Endothelial cell of umbilical vein (primary cell): ENCODE measurements around the gene SH3BGRL. TPM values are rescaled to one million over a fixed set of nuclear protein-coding genes. Genes with fewer than 3 reads are reported as not detected.

ENCODE experiments used
- BruUV-seq: library from RNA; stranded (reverse); fragments of 400-500 nt; replicated peaks from 2 replicates; lab custom pipeline; 2021; lab: Mats Ljungman, UMichigan
- CTCF ChIA-PET: fragments of 300-600, 350-600 bp; sonication (Branson Sonifier 250); formaldehyde crosslinking; loops from one replicate; lab custom pipeline; 2021; ENCODE audit warnings: antibody characterized with exemption, inconsistent platforms; lab: Charles Lee
- POLR2A ChIA-PET: fragments of 300-600, 350-600 bp; sonication (Branson Sonifier 250); formaldehyde crosslinking; loops from one replicate; lab custom pipeline; 2021; ENCODE audit warnings: antibody characterized with exemption, inconsistent platforms; lab: Charles Lee
- DNase-seq: peaks from one replicate; pipeline ENCODE4 v3.0.0-alpha.2; 2011; ENCODE audit warnings: low read depth, low spot score
- FAIRE-seq: peaks from 2 replicates; lab custom pipeline; 2011; peaks lifted over from hg19 to GRCh38; lab: Jason Lieb, UNC
- H2AFZ ChIP-seq: 2 replicates; pipeline ENCODE4 v1.6.0; 2012; ENCODE audit warnings: low read depth, low read length, control low read depth, inconsistent platforms
- H3K27ac ChIP-seq: 2 replicates; pipeline ENCODE4 v1.5.1; 2011; ENCODE audit warnings: low read depth, mild to moderate bottlenecking, control low read depth, low read length, moderate library complexity; ENCODE audit not compliant: insufficient read depth
- H3K27me3 ChIP-seq, 2 experiments: 2 replicates each; pipeline versions ENCODE4 v1.6.0 to v1.6.1; 2011; ENCODE audit warnings: low read length in 2 of 2, mixed read lengths in 1 of 2; ENCODE audit not compliant: control insufficient read depth in 2 of 2, insufficient read depth in 2 of 2
- H3K36me3 ChIP-seq, 2 experiments: 2 replicates in 1 of 2; 3 replicates in 1 of 2; pipeline ENCODE4 v1.5.1; 2011; ENCODE audit warnings: low read length in 2 of 2, mild to moderate bottlenecking in 1 of 2, moderate library complexity in 1 of 2; ENCODE audit not compliant: control insufficient read depth in 2 of 2, insufficient read depth in 2 of 2; ENCODE audit errors: extremely low read depth in 1 of 2
- H3K4me1 ChIP-seq: 3 replicates; pipeline ENCODE4 v1.5.1; 2011; ENCODE audit warnings: mild to moderate bottlenecking, low read length; ENCODE audit not compliant: control insufficient read depth, insufficient read depth; ENCODE audit errors: extremely low read depth
- H3K4me2 ChIP-seq: 2 replicates; pipeline ENCODE4 v1.6.1; 2011; ENCODE audit warnings: low read length, control low read depth, mixed read lengths; ENCODE audit not compliant: insufficient read depth
- H3K4me3 ChIP-seq, 3 experiments: fragments of 200-600 bp in 1 of 3; sonication (generic), shearing (Covaris generic) in 1 of 3; replicated peaks in 1 of 3; 2 replicates each; pipeline ENCODE4 v1.5.1; 2011 to 2016; ENCODE audit warnings: control low read depth in 3 of 3, low read length in 3 of 3, mild to moderate bottlenecking in 2 of 3, inconsistent platforms in 1 of 3, low read depth in 1 of 3, moderate library complexity in 1 of 3; ENCODE audit not compliant: insufficient read depth in 1 of 3
- H3K79me2 ChIP-seq: 2 replicates; pipeline ENCODE4 v1.6.0; 2012; ENCODE audit warnings: low read length, inconsistent platforms; ENCODE audit not compliant: control insufficient read depth, insufficient read depth
- H3K9ac ChIP-seq: replicated peaks from 2 replicates; pipeline ENCODE3; 2011; ENCODE audit warnings: low read length, control low read depth; ENCODE audit not compliant: insufficient read depth; ENCODE audit errors: extremely low read depth
- H3K9me1 ChIP-seq: replicated peaks from 3 replicates; pipeline ENCODE4 v1.6.0; 2011; ENCODE audit warnings: mild to moderate bottlenecking, low read length; ENCODE audit not compliant: control insufficient read depth, insufficient read depth; ENCODE audit errors: extremely low read depth
- H3K9me3 ChIP-seq: replicated peaks from 2 replicates; pipeline ENCODE4 v1.5.1; 2012; ENCODE audit warnings: low read length, inconsistent platforms; ENCODE audit not compliant: control insufficient read depth, insufficient read depth
- H4K20me1 ChIP-seq: replicated peaks from 2 replicates; pipeline ENCODE3; 2011; ENCODE audit warnings: mild to moderate bottlenecking, low read length; ENCODE audit not compliant: control insufficient read depth, insufficient read depth; ENCODE audit errors: extremely low read depth
- CTCF ChIP-seq, 2 donors: IDR thresholded peaks; 1 replicate in 1 of 2; 2 replicates in 1 of 2; pipeline ENCODE4 v1.5.1; 2011; ENCODE audit warnings: low read length in 2 of 2, mild to moderate bottlenecking in 2 of 2, moderate library complexity in 2 of 2, control low read depth in 1 of 2, inconsistent platforms in 1 of 2, low read depth in 1 of 2; ENCODE audit not compliant: insufficient read depth in 1 of 2; ENCODE audit errors: extremely low read depth in 1 of 2
- EZH2 ChIP-seq: IDR thresholded peaks from 2 replicates; pipeline ENCODE4 v1.6.1; 2012; ENCODE audit warnings: borderline replicate concordance, low read depth, mild to moderate bottlenecking, moderate library complexity, low read length, inconsistent platforms; ENCODE audit not compliant: severe bottlenecking
- FOS ChIP-seq: IDR thresholded peaks from 2 replicates; pipeline ENCODE4 v1.6.1; 2011; ENCODE audit warnings: mild to moderate bottlenecking, low read length, moderate library complexity, borderline replicate concordance; ENCODE audit not compliant: insufficient read depth
- GATA2 ChIP-seq: IDR thresholded peaks from 2 replicates; pipeline ENCODE4 v1.7.0; 2011; ENCODE audit warnings: low read depth, mild to moderate bottlenecking, moderate library complexity, mixed read lengths, low read length; ENCODE audit not compliant: insufficient read length, insufficient read depth
- JUN ChIP-seq: IDR thresholded peaks from 2 replicates; pipeline ENCODE4 v1.6.1; 2011; ENCODE audit warnings: borderline replicate concordance, low read depth; ENCODE audit not compliant: insufficient read length, insufficient read depth
- MYC ChIP-seq: IDR thresholded peaks from one replicate; pipeline ENCODE4 v1.6.1; 2011; ENCODE audit warnings: mild to moderate bottlenecking, low read depth, low read length
- POLR2A ChIP-seq: IDR thresholded peaks from 2 replicates; pipeline ENCODE4 v1.6.1; 2012; ENCODE audit warnings: low read depth, mild to moderate bottlenecking, control low read depth, low read length
- POLR2AphosphoS5 ChIP-seq: IDR thresholded peaks from 2 replicates; pipeline ENCODE4 v1.6.1; 2012; ENCODE audit warnings: low read depth, mild to moderate bottlenecking, control low read depth, low read length, moderate library complexity; ENCODE audit not compliant: insufficient read depth
- dilution Hi-C: fragments of 300-500 bp; cut with MboI; formaldehyde crosslinking; loops from one replicate; pipeline ENCODE4 v1.15.0; 2019; ENCODE audit warnings: low sequenced_read_pairs; ENCODE audit not compliant: extremely low pct_ligation_motif_present
- intact Hi-C: fragments of 100-400 bp; cut with micrococcal nuclease; formaldehyde crosslinking; loops from one replicate; pipeline ENCODE4 v1.10.0; 2022
- polyA plus RNA-seq, 4 experiments: library from polyadenylated mRNA; depleted of rRNA in 3 of 4; stranded (reverse) in 3 of 4; unstranded in 1 of 4; fragments of >200 nt; gene quantifications; 2 replicates each; pipeline versions ENCODE4 v1.2.1 to v1.2.3, GENCODE V29; 2011 to 2012; ENCODE audit warnings: missing spikeins in 1 of 4
- total RNA-seq: library from RNA; stranded (reverse); gene quantifications from 2 replicates; pipeline ENCODE4 v1.2.3, GENCODE V29; 2021
- TF ChIP-seq, protein P1 (sequence below): IDR thresholded peaks from 2 replicates; pipeline ENCODE4 v1.6.1; 2011; ENCODE audit not compliant: insufficient read depth, insufficient read length

SH3BGRL gene
- total and polyA plus RNA-seq, 2 donors (not counting 3 experiments of a cell fraction or from before 2014, with no cell fraction given), result 45.6 to 65.7 TPM

GRCh38 chrX:81205551-81205950 lies 3.6 kb downstream of the SH3BGRL start:
- Histone ChIP-seq H3K79me2 (peaks cover 19% of the 10 kb centered on the region), H3K9me1 (no peaks in the 10 kb centered on the region), H4K20me1 (no peaks in the 10 kb centered on the region), H3K27ac (no peak overlapping the region), H3K4me2 (no peak overlapping the region), H3K27me3 (no peaks in the 10 kb centered on the region), H3K9ac (no peak overlapping the region), H3K9me3 (no peaks in the 10 kb centered on the region), H3K36me3 (no peaks in the 10 kb centered on the region), H3K4me3 (no peak overlapping the region), H3K4me1 (peaks cover 10% of the 10 kb centered on the region), H2AFZ (no peak overlapping the region)
- DNase-seq (no peak), FAIRE-seq (no peak)
- dilution Hi-C loops (no loop called here), intact Hi-C loops (loop anchor here (10.0 kb wide), 1 partner anchor 1549 kb away; no protein-coding TSS in a partner anchor)
- TF ChIP-seq CTCF (IDR thresholded peaks at IDR 0.05; ENCODE audit: extremely low read depth in 1 of 2, insufficient read depth in 1 of 2, low read depth in 1 of 2, low read length in 2 of 2) (no peak), POLR2A (no peak), EZH2 (no peak), JUN (no peak), MYC (no peak), FOS (no peak), POLR2AphosphoS5 (no peak), GATA2 (no peak)
- TF ChIP-seq, protein P1, sequence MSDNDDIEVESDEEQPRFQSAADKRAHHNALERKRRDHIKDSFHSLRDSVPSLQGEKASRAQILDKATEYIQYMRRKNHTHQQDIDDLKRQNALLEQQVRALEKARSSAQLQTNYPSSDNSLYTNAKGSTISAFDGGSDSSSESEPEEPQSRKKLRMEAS, result no peak
- ChIA-PET CTCF (interaction anchor here (0.8 kb wide), 1 partner anchor 10 kb away, joined by 3 read pairs; no protein-coding TSS in a partner anchor), POLR2A (no interaction called here)
- BruUV-seq, result no TSS peak
